Stimulated activated CD8-positive, alpha-beta memory T cell treated with anti-CD3 and anti-CD28 coated beads, Interleukin-4, amount 100 ng/mL, for 4 hours (primary cell): ENCODE data around the gene MCM7.
A peak's percentile ranks its signal among the peaks of the same experiment; 100 is the strongest.

Experiments used
- DNase-seq, 2 donors: peaks; one replicate each; pipeline ENCODE4 v3.0.0-alpha.2; 2020; ENCODE audit warnings: low read depth in 2 of 2, low spot score in 1 of 2

MCM7 gene

DNA sequence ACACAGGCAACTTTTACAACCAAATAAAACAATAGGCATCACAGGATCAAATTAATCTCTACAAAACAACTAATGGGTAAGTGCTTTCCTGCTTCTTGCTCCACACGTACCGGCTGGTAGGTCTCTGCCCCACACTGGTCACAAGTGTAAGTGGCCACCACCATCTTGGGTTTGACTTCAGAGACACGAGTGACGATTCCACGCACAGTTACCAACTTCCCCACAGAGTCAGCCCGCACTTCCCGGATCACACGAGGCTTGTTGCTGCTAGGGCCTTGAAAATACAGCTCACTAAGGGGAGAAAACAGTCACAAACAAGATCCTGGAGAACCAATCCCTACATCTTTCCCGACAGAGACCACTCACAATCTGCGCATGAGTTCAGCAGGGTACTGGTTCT is 2.3 kb downstream of the MCM7 start:
- no peak for DNase-seq

DNA sequence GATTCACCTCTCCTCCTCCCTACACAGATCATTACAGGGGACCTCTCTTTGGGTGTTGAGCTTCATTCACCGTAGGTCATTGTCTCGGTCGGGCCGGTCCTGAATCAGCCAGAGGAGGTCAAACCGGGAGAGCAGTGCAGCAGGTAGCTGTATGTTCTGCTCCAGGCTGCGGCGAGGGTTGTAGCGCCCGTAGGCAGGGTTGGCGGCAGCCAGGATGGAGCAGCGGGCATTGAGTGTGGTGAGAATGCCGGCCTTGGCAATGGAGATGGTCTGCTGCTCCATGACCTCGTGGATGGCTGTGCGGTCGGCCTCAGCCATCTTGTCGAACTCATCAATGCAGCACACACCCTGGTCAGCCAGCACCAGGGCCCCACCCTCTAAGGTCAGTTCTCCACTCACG is 5.5 kb downstream of the MCM7 start:
- DNase-seq: no peak

DNA sequence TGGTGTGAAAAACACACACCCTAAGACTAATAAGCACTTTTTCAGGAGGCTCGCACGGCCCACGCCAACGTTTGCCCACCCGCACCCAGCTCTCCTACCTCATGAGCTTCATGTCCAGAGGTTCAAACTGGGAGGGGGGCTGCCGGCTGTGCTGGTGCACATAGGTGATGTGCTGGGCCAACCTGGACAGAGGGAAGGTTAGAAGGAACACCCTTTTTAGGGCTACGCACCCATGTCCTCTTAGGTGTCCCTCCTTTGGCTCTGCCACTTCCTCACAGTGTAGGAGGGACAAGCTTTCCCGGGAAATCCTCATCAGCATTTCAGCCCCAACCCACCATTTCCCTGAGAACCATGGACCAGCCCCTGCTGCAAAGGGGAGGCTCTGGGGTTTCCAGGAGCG is 5.9 kb downstream of the MCM7 start:
- no peak for DNase-seq

DNA sequence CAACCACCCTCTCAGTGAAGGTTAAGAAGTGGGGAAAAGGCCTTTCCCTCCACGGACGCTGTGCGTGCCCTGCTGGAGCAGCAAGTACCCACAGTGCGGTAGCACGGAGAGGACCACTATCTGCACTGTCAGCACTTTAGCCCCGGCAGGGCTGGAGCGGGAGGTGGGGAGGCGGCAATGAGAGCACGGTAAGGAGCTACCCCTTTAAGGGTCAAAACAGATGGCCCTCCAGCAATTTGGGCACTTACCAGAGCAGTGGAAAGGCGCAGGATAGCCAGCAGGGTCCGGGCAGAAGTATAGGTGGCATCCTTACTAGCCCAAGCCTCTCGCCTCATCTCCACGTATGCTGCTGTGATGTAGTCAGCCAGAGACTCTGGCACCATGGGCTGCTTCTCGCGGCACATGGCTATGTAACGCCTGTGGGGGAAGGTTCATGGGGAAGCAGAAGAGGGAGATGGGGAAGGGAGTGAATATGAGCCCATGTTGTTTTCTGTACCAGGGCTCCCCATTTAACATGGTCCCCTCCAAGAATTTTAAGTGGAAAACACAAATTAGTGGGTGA is 7.2 kb downstream of the MCM7 start:
- DNase-seq: no peak

GRCh38 chr7:100093498-100093897 is 7.7 kb downstream of the MCM7 start:
- no peak for DNase-seq

DNA sequence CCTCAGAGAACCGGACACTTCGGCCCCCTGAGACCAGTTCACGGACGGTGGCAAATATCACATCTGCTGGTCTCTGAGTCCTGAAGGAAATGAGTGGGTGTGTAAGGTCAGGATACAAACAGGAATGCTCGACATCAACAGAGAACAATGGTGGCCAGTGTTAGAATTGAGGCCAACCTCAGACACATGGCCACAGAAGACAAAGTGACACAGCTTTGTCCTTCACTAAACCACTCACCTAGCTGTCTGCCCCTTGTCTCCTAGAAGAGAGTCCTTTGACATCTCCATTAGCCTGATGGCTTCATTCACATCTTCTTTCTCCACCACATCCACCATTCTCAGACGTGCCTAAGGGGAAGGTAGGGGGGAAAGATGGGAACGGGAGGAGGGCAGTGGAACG is 8.1 kb downstream of the MCM7 start:
- no peak for DNase-seq

GRCh38 chr7:100091411-100092181 is 9.6 kb downstream of the MCM7 start:
- DNase-seq: no peak

GRCh38 chr7:100090527-100091410 is 10.4 kb downstream of the MCM7 start:
- DNase-seq: no peak

GRCh38 chr7:100089458-100090196 is 11.6 kb downstream of the MCM7 start:
- no peak for DNase-seq

- peak; percentile 64 to 75 for DNase-seq
Observed at GRCh38 chr7:100088621-100089457, 12.4 kb downstream of the MCM7 start, which contains the start of gene COPS6. Gene COPS6 (plus strand): TSS chr7:100088969. CDS start chr7:100088991, 22 bp downstream.

- DNase-seq: no peak
Observed at GRCh38 chr7:100088095-100088620, 13.0 kb downstream of the MCM7 start.

DNA sequence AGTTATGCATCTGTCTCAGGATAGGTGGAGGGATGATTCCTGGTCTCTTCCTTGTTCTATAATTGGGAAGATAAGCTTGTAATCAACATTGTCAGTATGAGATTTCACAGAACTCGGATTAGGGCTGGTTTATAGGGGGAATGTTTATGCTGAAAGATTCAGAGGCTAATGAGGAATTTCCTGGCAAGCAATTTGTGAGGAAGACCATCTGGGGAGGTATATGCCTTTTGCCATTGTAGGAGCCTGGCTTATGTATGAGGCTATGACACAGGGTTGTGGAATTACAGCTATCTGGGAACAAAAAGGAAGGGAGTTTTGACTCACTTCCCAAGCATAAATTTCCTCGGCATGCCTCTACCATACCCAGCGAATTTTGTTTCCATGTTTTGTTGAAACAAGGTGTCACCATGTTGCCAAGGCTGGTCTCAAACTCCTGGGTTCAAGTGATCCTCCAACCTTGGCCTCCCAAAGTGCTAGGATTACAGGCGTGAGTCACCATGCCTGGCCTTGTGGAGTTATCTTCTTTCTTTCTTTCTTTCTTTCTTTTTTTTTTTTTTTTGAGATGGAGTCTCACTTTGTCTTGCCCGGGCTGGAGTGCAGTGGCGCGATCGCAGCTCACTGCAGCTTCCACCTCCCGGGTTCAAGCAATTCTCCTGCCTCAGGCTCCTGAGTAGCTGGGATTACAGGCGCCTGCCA is 14.0 kb downstream of the MCM7 start:
- no peak for DNase-seq

GRCh38 chr7:100085515-100085914 is 15.7 kb downstream of the MCM7 start:
- DNase-seq: no peak

DNA sequence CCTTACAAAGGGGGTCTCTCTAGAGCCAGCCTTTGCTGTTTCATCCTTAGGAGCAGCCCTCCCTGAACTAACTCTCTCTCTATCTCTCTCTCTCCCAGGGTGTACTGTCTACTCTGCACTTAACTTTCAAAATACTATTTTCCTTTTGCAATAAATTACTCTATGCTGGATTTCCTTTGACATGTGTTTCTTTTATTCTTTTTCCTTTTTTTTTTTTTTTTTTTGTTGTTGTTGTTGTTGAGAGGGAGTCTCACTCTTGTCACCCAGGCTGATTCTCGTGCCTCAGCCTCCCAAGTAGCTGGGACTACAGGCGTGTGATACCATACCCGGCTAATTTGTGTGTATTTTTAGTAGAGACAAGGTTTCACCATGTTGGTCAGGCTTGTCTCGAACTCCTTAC is 18.2 kb downstream of the MCM7 start:
- no peak for DNase-seq

DNA sequence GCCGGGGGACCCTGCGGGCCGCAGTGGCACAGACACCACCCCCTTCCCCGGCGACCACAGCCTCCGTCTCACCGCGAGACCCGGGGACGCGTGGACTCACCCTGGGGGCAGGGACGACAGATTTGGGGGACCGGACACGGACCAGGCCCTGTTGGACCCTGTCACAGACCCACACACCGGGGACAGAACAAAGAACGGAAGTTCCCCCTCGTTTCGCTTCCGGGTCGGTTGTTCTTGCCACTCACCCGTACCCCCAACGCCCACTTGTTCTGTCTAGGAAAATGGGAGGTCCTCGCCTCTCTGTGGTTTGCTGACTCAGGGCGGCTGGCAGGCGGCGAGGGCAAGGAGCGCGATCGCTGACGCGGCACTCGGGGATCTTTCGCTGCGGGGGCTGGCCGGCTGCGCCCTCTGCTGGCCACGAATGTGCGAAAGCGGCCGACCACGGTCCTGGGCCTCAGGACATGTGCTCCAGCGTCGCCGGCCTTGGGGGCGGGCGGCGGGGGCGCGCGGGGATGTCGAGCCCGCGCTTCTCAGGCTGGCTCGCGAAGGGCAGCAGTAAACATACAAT is 19.6 kb downstream of the MCM7 start, which contains the start of gene ZNF3:
TSS of gene ZNF3 (minus strand) at position 189 of the 568 bp plus-strand sequence. CDS start 4,366 bp downstream, outside the sequence.
- DNase-seq: peak; percentile 93 to 96

DNA sequence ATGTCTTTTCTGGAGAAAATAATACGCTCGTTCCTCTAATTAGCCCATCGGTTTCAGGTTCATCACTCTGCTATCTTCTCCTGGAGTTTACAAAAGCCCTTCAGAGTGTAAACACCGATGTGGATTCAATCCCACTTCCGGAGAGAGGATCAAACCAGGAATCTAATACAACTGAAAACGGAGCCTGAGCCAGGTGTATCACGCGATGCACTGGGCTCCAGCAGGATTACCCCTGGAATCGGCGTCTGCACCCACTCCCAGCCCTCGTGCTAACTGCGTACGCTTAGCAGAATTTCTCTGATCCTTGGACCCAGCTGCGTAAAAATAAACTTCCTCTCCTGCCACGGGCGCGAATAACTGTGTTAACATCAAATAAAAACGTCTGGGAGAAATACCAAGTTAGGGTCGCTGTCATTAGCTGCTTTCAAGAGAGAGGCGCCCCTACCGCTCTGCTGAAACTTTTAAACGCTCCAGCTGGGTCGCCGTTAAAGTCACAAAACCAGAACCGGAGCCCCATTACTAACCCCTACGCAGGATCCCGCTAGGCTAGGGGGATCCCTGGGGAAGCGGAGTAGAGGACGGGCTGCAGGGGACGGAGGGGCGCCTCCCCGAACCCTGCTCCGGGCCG is 20.2 kb downstream of the MCM7 start:
- no peak for DNase-seq

DNA sequence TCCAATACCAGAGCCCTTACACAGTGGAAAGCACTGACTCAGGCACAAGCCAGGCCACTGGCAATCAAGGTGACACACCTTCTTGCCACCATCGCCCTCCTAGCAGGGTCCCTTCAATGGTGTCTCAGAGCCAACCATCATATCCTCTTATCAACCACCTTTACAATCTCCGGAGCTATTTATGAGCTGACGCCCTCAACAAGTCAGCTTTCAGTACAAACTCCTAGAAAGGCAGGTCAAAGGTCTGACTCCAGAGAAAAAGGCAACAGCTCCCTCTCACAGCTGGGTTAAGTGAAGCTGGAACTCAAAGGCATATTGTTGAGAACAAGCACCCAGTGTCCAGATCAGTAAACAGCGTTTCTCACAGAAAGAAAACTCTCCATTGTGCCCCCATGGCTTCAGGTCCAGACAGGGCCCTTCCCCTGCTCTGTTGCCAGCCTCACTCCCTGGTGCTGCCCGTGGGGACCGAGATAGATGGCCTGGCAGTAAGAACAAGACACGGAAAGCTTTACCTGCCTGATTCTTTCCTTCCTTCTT is 22.1 kb downstream of the MCM7 start:
- no peak for DNase-seq

DNA sequence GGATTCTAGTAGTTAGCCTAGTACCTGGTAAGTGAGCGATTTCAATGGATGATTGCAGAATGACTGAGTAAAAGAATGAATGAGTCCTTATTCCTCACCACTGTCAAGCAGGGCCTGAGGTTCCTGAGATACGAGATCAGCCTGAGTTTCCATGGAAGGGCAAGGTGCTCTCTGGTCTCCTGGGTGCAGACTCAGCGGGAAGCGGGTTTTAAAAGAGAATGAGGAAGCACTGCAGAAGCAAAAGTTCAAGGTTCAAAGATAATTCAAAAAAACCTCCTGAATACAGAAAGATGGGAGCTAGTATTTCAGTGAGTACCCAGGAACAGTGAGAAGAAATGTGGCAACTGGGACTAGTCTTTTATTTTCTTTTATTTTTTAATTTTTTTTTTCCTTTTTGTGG is 24.0 kb downstream of the MCM7 start:
- no peak for DNase-seq
